HepG2 (cell line): ENCODE measurements around the gene IFNG. TPM values are rescaled to one million over a fixed set of nuclear protein-coding genes. Genes with fewer than 3 reads are reported as not detected.

ENCODE experiments used
- ATAC-seq: fragments of 200-7000 bp; cut with Tn5 transposase; 3 replicates; pipeline ENCODE4 v1.9.1; 2020; ENCODE audit warnings: mild to moderate bottlenecking, moderate library complexity
- BruUV-seq: library from RNA; stranded (reverse); fragments of 400-500 nt; replicated peaks from 2 replicates; lab custom pipeline; 2021; lab: Mats Ljungman, UMichigan
- CTCF ChIA-PET: fragments of 300-600 bp; formaldehyde crosslinking; extraction: SDS; loops from one replicate; lab custom pipeline; 2021; ENCODE audit warnings: low total read pairs, inconsistent platforms, low intra/inter-chr PET ratio; lab: Yijun Ruan, JAX
- POLR2A ChIA-PET: fragments of 350-600 bp; sonication (Branson Sonifier 250); formaldehyde crosslinking; loops from one replicate; lab custom pipeline; 2020; ENCODE audit warnings: antibody characterized with exemption, inconsistent platforms; lab: Yijun Ruan, JAX
- DNase-seq: peaks from one replicate; pipeline ENCODE4 v3.0.0-alpha.2; 2015; ENCODE audit warnings: low spot score
- FAIRE-seq: peaks from 3 replicates; lab custom pipeline; 2011; peaks lifted over from hg19 to GRCh38; lab: Jason Lieb, UNC
- H2AFZ ChIP-seq: one replicate; pipeline ENCODE4 v1.6.1; 2011; ENCODE audit warnings: low read length, inconsistent platforms
- H3K27ac ChIP-seq: fragments of 300-600 bp; 3 replicates; pipeline ENCODE4 v1.8.0; 2011; ENCODE audit warnings: mixed run types, mild to moderate bottlenecking, mixed read lengths, low read length, inconsistent platforms; ENCODE audit not compliant: insufficient read depth; ENCODE audit errors: extremely low read length
- H3K27me3 ChIP-seq, 2 experiments: fragments of 200-600 bp in 1 of 2; 2 replicates in 1 of 2; 3 replicates in 1 of 2; pipeline versions ENCODE4 v1.6.0 to v1.8.0; 2011; ENCODE audit warnings: low read length in 2 of 2, mild to moderate bottlenecking in 2 of 2, moderate library complexity in 2 of 2, inconsistent platforms in 1 of 2; ENCODE audit not compliant: insufficient read depth in 2 of 2, control insufficient read depth in 1 of 2
- H3K36me3 ChIP-seq, 2 experiments: fragments of 200-600 bp in 1 of 2; replicated peaks in 1 of 2; 2 replicates in 1 of 2; 3 replicates in 1 of 2; pipeline versions ENCODE4 v1.5.1 to v1.8.0; 2011; ENCODE audit warnings: low read length in 2 of 2, inconsistent platforms in 1 of 2; ENCODE audit not compliant: insufficient read depth in 2 of 2, control insufficient read depth in 1 of 2
- H3K4me1 ChIP-seq: 2 replicates; pipeline ENCODE4 v1.5.1; 2012; ENCODE audit warnings: low read length, inconsistent platforms; ENCODE audit not compliant: insufficient read depth
- H3K4me2 ChIP-seq: 2 replicates; pipeline ENCODE4 v1.6.0; 2011; ENCODE audit warnings: low read depth, low read length, inconsistent platforms
- H3K4me3 ChIP-seq, 3 experiments: fragments of 200-600 bp in 1 of 3; sonication (generic), shearing (Covaris generic) in 1 of 3; replicated peaks in 1 of 3; 2 replicates each; pipeline ENCODE4 v1.5.1; 2011 to 2016; ENCODE audit warnings: low read length in 3 of 3, inconsistent platforms in 2 of 3, low read depth in 2 of 3, mild to moderate bottlenecking in 2 of 3, control low read depth in 1 of 3, mixed read lengths in 1 of 3; ENCODE audit not compliant: insufficient read depth in 1 of 3
- H3K79me2 ChIP-seq: one replicate; pipeline ENCODE4 v1.6.1; 2011; ENCODE audit warnings: low read length, inconsistent platforms; ENCODE audit not compliant: insufficient read depth
- H3K9ac ChIP-seq: 2 replicates; pipeline ENCODE4 v1.6.0; 2011; ENCODE audit warnings: mild to moderate bottlenecking, low read depth, low read length, inconsistent platforms; ENCODE audit not compliant: insufficient read depth
- H3K9me3 ChIP-seq: 2 replicates; pipeline ENCODE4 v1.5.1; 2012; ENCODE audit warnings: mild to moderate bottlenecking, low read length
- H4K20me1 ChIP-seq: 2 replicates; pipeline ENCODE4 v1.6.0; 2011; ENCODE audit warnings: inconsistent platforms, mild to moderate bottlenecking, low read length, moderate library complexity; ENCODE audit not compliant: insufficient read depth
- ADNP ChIP-seq: sonication (generic); formaldehyde crosslinking; IDR thresholded peaks from 2 replicates; pipeline ENCODE4 v1.4.0; 2020; ENCODE audit warnings: missing genetic modification reagents
- CSRNP2 ChIP-seq: sonication (generic); formaldehyde crosslinking; conservative IDR thresholded peaks from 2 replicates; pipeline ENCODE4 v1.8.0; 2022; ENCODE audit warnings: low read depth, missing genetic modification reagents
- HBP1 ChIP-seq: IDR thresholded peaks from 2 replicates; pipeline ENCODE4 v1.6.1; 2016; ENCODE audit warnings: low read depth, control low read depth
- MIXL1 ChIP-seq: IDR thresholded peaks from 2 replicates; pipeline ENCODE4 v1.6.1; 2016
- PRPF4 ChIP-seq: fragments of 200-400 bp; formaldehyde crosslinking; IDR thresholded peaks from 2 replicates; pipeline ENCODE4 v1.6.1; 2016; ENCODE audit warnings: low read length, low read depth; ENCODE audit not compliant: poor library complexity, severe bottlenecking
- RXRA ChIP-seq: sonication (generic); formaldehyde crosslinking; IDR thresholded peaks from 2 replicates; pipeline ENCODE4 v1.5.1; 2020; ENCODE audit warnings: missing genetic modification reagents
- TCF12 ChIP-seq, 2 experiments: fragments of 450-650 bp in 1 of 2; sonication (generic) in 1 of 2; formaldehyde crosslinking in 1 of 2; IDR thresholded peaks; 2 replicates each; pipeline versions ENCODE4 v1.6.1 to v1.8.0; 2017 to 2022; ENCODE audit warnings: antibody characterized with exemption in 1 of 2, mild to moderate bottlenecking in 1 of 2, missing genetic modification reagents in 1 of 2, moderate library complexity in 1 of 2
- TFAP4 ChIP-seq: sonication (generic); IDR thresholded peaks from 2 replicates; pipeline ENCODE4 v1.6.1; 2016; ENCODE audit warnings: low read depth, borderline replicate concordance
- in situ Hi-C: cut with HindIII; loops from 2 replicates; pipeline ENCODE4 v1.10.0; 2017; ENCODE audit warnings: low pct_unique_long_range_greater_than_20kb; ENCODE audit not compliant: extremely low pct_ligation_motif_present
- intact Hi-C: fragments of 100-400 bp; cut with micrococcal nuclease; formaldehyde crosslinking; loops from one replicate; pipeline ENCODE4 v1.10.0; 2022; ENCODE audit not compliant: unreplicated experiment
- polyA plus RNA-seq, 8 experiments: library from polyadenylated mRNA; depleted of rRNA in 3 of 8; stranded (reverse) in 7 of 8; unstranded in 1 of 8; fragments of >200 nt; fragmentation: Illumina TruSeq in 4 of 8; extraction: Trizol in 4 of 8; gene quantifications; 2 replicates each; pipeline versions ENCODE4 v1.2.1 to v1.2.3, GENCODE V29; 2011 to 2016; ENCODE audit warnings: low read depth in 4 of 8, missing spikeins in 1 of 8, mixed read lengths in 1 of 8; ENCODE audit not compliant: insufficient read depth in 1 of 8
- total RNA-seq, 5 experiments: library from RNA; depleted of rRNA; stranded (reverse); fragments of >200 nt; fragmentation: Illumina TruSeq; extraction: Trizol; gene quantifications; 2 replicates each; pipeline ENCODE4 v1.2.3, GENCODE V29; 2016; ENCODE audit warnings: low read depth in 1 of 5

IFNG gene
- total and polyA plus RNA-seq, 2 of the 13 experiments (the other 11 are each of a cell fraction or from before 2014, with no cell fraction given): not detected

GRCh38 chr12:68173792-68174191 lies 14.3 kb upstream of the IFNG start:
- Histone ChIP-seq H3K4me2 (no peak overlapping the region), H2AFZ (no peak overlapping the region), H3K4me3 (no peak overlapping the region), H3K9me3 (no peaks in the 10 kb centered on the region), H3K4me1 (0 out of 2 replicates have a peak, but pooled peaks cover 7% of the 10 kb centered on the region), H4K20me1 (no peaks in the 10 kb centered on the region), H3K79me2 (no peaks in the 10 kb centered on the region), H3K27ac (no peak overlapping the region), H3K27me3 (no peaks in the 10 kb centered on the region), H3K36me3 (no peaks in the 10 kb centered on the region), H3K9ac (no peak overlapping the region)
- in situ Hi-C loops: no loop called here
- no peak for DNase-seq
- FAIRE-seq: no peak
- intact Hi-C loops: no loop called here
- ChIA-PET CTCF (no interaction called here), POLR2A (no interaction called here)
- no TSS peak for BruUV-seq
- ATAC-seq: no peak
- TF ChIP-seq CSRNP2 (CRISPR knock-in tag): no peak
- no peak for TF ChIP-seq ADNP (CRISPR knock-in tag)
- TF ChIP-seq PRPF4: no peak
- no peak for TF ChIP-seq TCF12 (IDR thresholded peaks at IDR 0.05)
- no peak for TF ChIP-seq TCF12 (CRISPR knock-in tag; IDR thresholded peaks at IDR 0.05)
- TF ChIP-seq TFAP4: no peak
- no peak for TF ChIP-seq HBP1
- TF ChIP-seq MIXL1: no peak
- no peak for TF ChIP-seq RXRA (CRISPR knock-in tag)
